CD4-positive, alpha-beta T cell treated with Interferon gamma for 1 hour (primary cell): ENCODE data around the gene TTC39A.
"Not testable (repeated sequence)": the region's sequence is repeated elsewhere in the genome, so short reads cannot be mapped to it uniquely, and the experiment has no call there.

Experiments used
- DNase-seq: peaks from one replicate; pipeline ENCODE4 v3.0.0-alpha.2; 2020

Gene TTC39A

DNA sequence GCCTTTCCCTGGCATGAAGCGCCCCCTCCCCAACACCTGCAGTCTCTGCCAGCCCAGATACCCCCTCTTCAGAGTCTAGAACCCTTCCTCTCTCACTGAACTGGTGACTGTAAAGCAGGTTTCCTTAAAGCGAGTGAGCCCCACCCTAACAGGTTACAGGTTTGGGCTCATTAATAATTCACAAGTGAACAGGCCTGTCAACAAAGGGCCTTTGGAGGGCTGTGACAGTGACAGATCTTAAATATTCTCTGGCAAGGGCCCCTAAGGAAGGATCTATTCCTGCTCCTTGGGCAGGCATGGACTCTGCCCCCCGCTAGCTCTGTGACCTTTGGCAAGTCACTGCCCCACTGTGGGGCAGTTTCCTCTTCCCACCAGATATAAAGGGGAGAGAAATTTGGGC lies 5.6 kb upstream of the TTC39A start:
- no peak for DNase-seq

DNA sequence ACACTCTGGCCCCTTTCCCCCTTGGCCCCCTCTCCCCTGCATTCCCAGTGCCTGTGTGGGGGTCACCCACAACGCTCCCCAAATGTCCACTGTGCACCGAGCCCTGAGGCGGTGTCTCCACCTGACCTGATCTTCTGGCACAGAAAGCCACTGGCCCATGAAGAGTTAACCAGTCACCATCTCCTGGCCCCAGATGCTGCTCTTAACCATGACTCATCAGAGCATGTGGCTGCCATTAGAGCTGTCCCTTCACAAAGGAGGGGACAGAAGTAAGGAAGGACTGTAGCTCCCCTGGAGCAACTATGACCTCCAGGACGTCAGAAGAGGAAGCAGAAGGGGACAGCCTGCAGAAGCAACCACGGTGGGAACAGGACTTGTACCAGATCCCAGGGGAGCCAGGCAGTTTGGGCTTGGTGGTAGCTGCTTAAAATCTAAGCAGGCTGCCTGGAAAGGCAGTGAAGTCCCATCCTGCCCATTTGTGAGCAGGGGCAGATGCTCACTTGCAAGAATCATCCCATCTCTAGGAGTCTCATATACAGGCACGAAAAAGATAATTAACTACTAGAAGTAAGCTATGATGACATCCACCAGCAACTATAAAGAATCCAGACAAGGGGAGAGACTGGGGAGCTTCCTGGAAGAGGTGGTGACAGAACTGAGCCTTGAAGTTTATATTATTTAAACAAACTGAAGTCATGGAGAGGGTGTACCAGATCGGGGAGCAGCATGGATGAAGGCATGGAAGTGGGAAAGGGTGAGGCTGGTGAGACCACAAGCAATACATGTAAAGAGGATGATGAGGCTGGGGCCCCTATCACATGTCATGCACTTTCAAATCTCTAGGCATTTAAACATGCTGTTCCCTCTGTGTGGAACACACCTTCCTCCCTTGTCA lies 1.1 kb upstream of the TTC39A start:
- peak; percentile 17 for DNase-seq

DNA sequence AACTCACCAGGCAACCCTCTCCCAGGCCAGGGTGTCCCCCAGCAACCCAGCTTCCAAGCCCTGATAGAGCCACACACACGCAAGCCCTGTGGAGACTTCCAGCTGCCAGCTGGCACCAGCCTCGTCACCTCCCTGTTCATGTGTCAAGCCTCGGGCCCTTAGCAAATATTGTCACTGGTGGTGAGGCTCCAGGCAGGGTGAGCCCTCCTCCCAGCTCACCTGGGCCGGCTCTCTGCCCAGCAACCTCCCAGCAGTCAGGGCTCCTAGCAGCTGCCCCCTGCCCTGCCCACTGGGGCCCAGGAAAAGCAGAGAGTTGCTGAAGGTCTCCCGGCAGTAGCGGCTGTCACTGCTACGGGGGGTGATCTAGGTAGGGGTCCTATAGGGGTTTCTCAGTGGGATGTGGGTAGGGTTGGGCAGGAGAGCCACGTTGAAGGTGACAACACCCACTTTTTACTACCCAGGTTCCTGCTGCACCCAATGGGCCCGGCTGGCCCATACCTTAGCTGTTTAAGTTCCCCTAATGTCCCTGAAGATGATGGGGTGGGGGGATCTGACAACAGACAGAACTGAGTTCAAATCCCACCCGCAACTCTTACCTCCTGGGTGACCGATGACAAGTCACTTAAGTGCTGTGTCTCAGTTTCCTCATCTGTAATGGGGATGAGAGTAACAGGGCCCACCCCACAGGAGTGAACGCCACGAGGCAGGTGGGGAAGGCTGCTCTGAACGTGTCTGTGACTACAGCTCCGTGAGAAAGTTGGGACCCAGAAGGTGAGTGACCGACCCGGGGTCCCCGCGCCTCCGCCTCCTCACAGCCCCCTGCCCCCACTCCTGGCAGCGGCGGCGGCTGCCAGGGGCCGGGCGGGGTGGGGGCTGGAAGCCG lies 678 bp downstream of the TTC39A start:
- DNase-seq, result no peak

DNA sequence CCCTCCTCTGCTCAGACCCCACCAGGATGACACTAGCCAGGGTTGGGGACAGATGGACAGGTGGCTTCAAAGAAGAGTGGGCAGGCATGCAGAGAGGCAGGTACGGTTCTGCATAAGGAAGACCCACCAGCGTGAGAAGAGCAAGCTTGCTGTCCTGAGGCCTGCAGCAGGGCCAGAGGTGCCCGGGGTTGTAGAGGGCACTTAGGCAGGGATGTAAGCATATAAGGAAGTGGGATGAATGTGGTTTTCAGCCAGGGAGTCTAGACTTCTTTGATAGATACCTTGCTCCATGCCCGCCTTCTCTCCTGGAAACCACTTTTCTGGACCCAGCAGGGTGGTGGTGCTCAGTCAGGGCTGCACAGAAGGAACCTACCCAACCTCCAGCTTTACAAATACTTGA lies 1.4 kb downstream of the TTC39A start:
- DNase-seq, result no peak

DNA sequence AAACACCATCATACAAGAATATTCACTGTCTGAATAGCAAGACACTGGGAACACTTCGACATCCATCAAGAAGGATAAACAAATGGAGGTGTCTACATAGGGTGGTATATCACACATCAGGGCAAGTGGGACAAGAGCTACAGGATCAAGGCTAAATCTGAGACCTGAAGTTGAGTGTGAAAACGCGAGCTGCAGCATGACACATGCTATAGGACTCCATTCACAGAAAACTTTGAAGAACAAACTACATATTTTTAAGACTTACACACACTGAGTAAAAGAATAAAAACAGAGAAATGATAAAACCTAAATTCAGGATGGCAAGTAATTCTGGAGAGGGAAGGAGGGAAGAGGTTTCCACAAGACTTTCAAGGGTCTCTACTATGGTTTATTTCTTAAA lies 2.1 kb downstream of the TTC39A start:
- DNase-seq, result no peak

DNA sequence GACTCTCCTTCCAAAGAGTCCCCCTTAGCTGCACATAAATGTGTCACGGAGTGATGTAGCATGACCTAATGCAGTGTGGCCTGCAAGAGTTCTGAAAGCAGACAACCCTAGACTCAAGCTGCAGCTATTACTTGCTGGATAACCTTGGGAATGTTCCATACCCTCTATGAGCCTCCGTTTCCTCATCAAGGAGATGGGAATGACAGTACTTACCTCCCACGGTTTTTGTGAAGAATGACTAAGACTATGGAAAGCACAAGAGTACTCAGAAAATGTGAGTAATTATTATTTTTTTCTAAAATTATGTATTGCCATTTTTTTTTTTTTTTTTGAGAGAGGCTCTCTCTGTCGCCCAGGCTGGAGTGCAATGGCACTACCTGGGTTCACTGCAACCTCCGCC lies 3.0 kb downstream of the TTC39A start:
- no peak for DNase-seq

DNA sequence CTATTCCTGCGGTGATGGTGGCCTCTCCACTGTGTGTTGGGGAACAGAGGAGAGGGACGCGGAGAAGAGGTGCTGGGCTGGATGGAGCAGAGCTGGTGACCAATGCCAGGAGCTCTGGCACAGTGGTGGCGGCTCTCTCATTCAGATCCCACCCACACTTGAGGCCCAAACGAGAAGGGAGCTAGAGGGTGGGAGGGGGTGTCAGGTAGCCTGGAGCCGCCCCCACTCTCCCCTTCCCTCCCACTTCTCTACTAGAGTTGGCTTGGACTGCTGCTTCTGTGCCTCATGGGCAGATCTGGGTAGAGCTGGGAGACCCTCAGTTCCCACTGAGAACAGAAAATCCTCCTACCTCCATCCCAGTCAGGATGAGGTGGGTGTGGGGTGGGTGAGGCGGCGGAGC lies 3.5 kb downstream of the TTC39A start:
- DNase-seq, result no peak

DNA sequence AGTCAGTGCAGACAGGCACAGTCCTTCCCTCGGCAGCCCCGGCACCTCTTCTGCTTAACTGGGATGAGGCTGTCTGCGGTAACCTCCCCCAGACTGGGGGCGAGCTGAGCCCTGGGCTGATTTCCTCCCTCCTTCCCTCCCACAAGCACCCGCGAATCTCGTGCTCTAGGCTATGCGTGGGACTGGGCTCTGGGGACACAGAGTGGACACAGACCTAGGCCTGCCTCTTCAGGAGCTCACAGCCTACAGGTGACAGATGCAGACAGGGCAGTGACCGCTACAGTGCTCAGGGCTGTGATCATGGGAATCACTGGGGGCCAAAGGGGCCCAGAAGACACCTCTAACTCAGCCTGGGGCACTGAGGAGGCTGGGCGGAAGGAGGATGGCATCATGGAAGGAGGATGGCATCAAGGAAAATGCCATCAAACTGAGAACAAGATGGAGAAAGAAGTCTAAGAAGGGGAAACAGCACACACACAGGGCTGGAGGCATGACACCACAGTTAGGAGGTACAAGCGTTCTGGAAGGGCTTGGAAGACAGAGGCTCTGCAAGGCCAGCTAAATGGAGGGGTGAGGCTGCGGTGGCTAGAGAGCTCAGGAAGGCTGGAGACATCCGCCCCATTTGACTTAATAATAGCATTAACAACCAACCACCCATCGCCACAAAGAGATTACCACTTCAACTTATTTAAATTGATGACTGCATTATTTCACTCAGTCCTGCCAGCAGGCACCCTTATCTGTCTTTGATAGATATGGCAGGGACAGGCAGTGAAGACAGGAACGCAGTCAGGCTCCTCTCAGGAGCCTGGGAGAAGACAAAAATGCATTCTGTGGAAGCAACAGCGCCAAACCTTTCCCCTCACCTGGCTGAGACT lies 4.2 kb downstream of the TTC39A start:
- no peak for DNase-seq

DNA sequence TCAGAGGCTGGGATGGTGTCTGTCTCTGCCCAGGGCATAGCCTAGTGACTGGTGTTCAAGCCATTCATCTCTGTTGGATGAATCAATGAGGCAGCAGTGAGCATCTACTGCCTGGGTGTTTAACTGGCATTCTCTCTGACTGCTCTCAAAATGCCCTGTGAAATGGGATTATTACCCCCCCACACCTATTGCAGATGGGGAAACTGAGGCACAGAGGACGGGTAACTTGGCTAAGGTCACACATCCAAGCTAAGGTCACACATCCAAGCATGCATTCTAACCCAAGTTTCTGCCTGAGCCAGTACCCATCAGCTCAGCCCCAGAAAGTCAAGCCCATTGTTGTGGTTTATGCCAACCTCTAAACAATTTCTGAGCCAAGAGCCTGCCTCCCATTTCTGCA lies 5.0 kb downstream of the TTC39A start:
- DNase-seq, result no peak

DNA sequence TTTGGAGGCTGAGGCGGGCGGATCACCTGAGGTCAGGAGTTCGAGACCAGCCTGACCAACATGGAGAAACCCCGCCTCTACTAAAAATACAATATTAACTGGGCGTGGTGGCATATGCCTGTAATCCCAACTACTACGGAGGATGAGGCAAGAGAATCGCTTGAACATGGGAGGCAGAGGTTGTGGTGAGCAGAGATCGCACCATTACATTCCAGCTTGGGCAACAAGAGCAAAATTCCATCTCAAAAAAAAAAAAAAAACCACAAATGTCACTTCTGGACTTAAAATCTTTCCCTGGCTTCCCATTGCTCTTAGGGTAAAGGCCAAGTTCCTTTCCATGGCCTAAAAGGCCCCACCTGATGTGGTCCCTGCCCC lies 5.4 kb downstream of the TTC39A start:
- DNase-seq, result not testable (repeated sequence)

DNA sequence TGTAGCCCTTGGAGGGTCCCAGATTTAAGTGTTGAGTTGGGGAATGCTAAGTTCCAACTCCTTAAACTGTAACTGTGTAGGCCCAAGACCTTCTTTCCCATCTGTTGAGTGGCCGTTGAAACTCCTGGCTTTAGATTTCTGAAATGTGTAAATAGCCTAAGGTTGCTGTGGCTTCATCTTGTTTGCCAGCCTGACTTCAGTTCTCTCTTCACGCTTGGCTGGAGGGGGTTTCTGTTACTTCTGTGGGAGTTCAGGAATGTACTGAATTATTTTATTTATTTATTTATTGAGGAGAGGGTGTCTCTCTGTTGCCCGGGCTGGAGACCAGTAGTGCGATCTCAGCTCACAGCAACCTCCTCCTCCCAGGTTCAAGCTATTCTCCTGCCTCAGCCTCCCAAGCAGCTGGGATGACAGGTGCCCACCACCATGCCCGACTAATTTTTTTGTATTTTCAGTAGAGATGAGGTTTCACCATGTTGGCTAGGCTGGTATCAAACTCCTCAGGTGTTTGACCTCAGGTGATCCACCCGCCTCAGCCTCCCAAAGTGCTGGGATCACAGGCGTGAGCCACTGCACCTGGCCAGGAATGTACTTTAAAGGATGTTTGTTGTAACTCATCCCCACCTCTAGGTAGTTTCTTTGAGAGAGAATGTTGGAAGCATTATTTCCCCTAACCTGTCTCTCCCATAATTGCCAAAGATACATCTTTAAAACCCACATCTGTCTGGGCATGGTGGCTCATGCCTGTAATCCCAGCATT lies 5.9 kb downstream of the TTC39A start:
- DNase-seq, result no peak

DNA sequence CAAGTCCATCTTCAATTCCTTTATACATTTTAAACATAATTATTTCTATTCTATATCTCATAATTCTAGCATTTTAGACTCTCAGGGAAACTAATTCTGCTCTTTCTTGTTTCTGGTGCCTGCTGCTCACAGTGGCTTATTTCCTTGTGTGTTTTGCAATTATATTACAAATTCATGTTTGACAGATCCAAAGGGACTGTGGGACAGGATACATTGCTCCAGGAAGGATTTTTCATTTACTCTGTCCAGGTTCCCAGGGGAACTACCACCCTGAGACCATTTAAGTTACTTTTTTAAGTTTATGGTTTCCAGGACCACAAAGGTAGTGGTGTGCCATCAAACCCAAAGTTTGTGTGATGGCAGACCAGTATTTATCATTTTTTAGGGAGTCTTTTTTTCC lies 6.6 kb downstream of the TTC39A start:
- no peak for DNase-seq

DNA sequence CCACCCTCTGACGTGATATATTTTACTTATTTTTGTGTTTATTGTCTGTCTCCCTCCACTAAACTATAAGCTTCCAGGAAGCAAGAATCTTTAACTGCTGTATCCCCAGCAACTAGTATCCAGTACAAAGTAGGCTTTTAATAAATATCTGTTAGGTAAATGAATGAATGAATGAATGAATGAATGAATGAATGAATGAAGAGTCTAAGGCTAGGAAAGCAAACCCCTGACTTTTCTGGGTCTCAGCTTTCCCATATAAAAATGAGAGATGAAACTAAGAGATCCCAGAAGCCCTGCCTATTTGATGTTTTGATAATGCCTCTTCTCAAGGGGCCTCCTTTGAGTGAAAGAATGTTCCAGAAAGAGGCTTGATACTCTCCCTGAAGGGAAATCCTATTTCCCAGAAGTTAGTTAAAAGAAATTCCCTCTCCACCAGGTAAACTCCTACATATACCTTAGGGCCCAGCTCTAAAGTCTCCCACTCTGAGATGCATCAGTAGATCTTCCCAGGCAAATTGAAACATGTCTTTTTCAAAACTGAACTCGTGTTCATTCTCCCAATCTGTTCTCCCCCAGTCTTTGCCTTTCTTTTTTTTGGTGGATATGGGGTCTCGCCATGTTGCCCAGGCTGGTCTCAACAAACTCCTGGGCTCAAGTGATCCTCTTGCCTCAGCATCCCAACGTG lies 7.8 kb downstream of the TTC39A start:
- DNase-seq, result no peak

DNA sequence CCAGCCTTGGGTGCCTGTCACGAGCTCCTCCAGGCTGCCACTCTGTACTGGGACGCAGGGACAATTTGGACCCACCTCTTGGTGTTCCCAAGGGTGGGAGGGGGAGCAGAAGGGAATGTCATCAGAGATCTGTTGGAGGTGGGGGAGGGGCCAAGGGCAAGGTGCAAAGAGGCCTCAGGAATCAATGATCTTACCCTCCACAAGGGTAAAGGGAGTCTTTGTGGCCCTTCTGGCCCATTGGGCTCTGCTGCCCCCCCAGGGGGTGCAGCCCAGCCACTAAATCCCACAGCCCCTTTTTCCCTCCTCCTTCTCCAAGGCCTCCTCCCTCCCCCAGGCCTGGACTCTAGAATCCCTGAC lies 8.5 kb downstream of the TTC39A start:
- DNase-seq, result no peak

DNA sequence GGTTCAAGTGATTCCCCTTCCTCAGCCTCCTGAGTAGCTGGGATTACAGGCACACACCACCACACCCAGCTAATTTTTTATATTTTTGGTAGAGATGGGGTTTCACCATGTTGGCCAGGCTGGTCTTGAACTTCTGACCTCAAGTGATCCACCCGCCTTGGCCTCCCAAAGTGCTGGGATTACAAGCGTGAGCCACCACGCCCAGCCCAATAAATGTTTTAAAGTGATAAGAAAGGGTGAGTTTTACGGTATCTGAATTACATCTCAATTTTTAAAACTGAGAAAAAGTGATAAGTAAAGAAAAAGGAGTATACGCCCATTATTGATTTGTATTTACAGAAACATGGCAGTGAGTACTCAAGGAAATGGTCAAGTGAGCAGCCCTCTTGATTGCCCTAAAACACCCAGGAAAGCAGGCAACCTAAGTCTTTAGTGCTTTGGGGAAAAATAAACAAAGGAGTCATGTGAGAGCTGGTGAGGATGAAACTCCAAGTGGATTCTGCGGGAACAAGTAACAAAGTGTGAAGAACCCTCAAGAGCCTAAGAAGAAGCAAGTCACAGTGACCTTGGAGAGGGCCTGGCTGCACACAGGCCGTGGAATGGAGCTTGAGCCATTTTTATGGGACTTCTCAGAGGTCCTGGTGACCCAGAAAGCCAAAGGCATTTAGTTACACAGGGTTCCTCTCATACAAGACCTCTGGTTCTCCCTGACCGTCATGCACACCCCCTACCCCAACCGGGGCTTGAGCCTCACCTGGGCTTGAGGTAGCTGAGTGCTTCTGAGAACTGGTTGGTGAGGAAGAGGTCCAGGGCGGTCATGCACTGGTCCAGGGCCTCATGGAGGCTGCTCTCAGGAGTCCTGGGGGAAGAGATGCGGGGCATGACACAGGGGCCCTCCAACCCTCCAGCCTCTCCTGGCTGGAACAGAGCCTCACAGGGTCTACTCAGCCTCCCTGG lies 9.1 kb downstream of the TTC39A start:
- DNase-seq, result no peak

DNA sequence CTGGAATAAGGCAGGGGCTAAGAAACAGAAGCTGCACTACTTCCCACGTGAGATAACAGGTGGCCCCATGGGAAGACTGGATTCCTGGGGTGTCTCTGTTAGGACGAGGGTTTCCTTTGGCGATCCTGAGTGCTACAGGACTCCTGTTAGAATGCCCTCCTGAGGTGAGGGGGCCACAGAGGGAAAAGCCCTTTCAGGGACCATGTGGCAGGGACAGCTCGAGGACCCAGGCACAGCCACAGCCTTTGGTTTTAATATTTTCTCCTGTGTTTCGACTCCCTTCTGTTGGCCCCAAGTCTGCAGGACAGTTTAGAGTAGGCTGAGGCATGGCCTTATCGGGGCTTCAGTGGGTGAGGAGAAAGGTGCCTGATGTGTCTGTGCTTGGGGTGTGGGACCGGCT lies 12.6 kb downstream of the TTC39A start:
- DNase-seq, result no peak

DNA sequence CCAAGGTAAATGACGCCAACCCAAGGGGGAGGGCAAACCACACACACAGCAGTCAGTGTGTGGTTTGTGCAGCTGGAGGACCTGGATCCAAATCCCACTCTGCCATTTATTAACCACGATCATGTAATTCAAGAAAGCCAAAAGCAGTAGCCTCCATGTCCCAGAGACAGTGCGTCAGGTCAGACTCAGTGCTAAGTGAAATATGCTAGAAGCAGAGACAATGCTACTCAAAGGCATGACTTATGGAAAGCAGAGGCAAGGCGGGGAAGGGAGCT lies 13.6 kb downstream of the TTC39A start:
- DNase-seq, result no peak

DNA sequence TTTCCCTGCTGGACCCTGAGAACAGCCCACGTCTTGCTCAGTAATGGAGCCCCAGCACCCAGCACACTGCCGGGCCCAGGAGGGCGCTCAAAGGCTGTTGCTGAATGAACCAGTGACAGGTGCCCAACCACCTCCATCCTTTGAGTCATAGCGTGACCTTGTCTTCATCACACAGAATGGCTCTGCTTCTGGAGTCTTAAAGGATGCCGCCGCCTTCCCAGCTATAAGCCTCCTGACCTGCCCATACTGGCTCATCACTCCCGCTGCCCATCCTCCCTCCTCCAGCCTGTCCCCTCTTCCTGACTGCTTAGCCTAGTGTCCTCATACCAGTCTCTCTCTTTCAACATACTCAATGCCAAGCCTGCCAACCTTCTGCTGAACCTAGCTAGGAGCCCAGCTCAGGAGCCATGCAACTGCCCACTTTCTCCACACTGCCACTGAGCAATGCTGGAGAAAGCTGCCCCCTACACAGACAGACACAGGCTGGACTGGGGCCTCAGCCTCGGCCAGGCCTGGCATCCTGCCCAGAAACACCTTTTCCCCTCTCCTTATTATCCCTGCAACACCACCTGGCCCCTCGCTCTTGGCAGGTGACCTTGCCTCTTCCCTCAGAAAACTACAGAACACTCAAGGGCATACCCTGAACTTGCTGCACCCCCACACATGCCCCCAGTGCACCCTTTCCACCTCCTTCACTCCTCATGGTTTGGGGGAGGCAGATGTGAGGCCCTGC lies 14.1 kb downstream of the TTC39A start:
- DNase-seq, result no peak

DNA sequence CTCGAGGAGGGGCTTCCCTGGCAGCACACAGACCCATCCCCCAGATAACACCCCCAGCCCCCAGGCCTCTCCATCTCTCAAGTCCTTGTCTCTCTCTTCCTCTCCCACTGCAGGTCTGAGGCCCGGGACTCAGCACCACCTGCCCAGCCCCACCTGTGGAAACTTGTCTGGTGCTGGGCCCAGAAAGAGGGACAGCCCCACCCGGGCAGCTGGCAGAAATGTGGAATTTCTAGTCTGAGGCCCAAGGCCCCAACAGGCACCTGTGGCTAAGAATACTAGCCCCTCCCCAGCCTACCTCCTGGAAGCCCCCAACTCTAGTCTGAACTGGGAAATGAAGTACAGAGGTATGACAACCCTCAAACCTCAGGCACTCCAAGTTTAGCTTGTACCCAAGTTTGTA lies 15.4 kb downstream of the TTC39A start:
- no peak for DNase-seq
